GM23338 (cell line): ENCODE results near the gene PPA1. TPM values are rescaled to one million over a fixed set of nuclear protein-coding genes. Genes with fewer than 3 reads are reported as not detected.
A peak's percentile ranks its signal among the peaks of the same experiment; 100 is the strongest.

Experiments
- ATAC-seq: fragments of 200-7000 bp; cut with Tn5 transposase; 3 replicates; pipeline ENCODE4 v1.9.1; 2020
- DNase-seq: peaks from one replicate; pipeline ENCODE4 v3.0.0-alpha.2; 2015; ENCODE audit warnings: low spot score
- H2AFZ ChIP-seq: fragments of 200-600 bp; sonication (generic); 2 replicates; pipeline ENCODE4 v1.8.0; 2016; ENCODE audit warnings: antibody characterized with exemption, mild to moderate bottlenecking, moderate library complexity
- H3F3A ChIP-seq: fragments of 200-600 bp; sonication (generic); replicated peaks from 2 replicates; pipeline ENCODE4 v1.8.0; 2017; ENCODE audit warnings: antibody characterized with exemption, mixed run types, low read depth
- H3K27ac ChIP-seq: fragments of 200-600 bp; sonication (generic); 2 replicates; pipeline ENCODE4 v1.6.1; 2016; ENCODE audit warnings: low read depth
- H3K27me3 ChIP-seq: fragments of 200-600 bp; sonication (generic); 2 replicates; pipeline ENCODE4 v1.8.0; 2016; ENCODE audit warnings: mild to moderate bottlenecking, mixed run types, moderate library complexity; ENCODE audit not compliant: insufficient read depth
- H3K36me3 ChIP-seq: fragments of 200-600 bp; sonication (generic); 2 replicates; pipeline ENCODE4 v1.8.0; 2016; ENCODE audit warnings: mild to moderate bottlenecking; ENCODE audit not compliant: insufficient read depth
- H3K4me1 ChIP-seq: fragments of 200-600 bp; sonication (generic); 2 replicates; pipeline ENCODE4 v1.8.0; 2016; ENCODE audit warnings: mild to moderate bottlenecking, moderate library complexity; ENCODE audit not compliant: insufficient read depth
- H3K4me2 ChIP-seq: fragments of 200-600 bp; sonication (generic); 2 replicates; pipeline ENCODE4 v1.7.1; 2017; ENCODE audit warnings: mixed run types
- H3K4me3 ChIP-seq: fragments of 200-600 bp; sonication (generic); 2 replicates; pipeline ENCODE4 v1.6.1; 2016; ENCODE audit warnings: mixed run types
- H3K79me2 ChIP-seq: fragments of 200-600 bp; sonication (generic); replicated peaks from 2 replicates; pipeline ENCODE4 v1.8.0; 2017; ENCODE audit warnings: mild to moderate bottlenecking; ENCODE audit not compliant: insufficient read depth
- H3K9me2 ChIP-seq: fragments of 200-600 bp; sonication (generic); 2 replicates; pipeline ENCODE4 v1.8.0; 2017; ENCODE audit not compliant: insufficient read depth
- H4K20me1 ChIP-seq: fragments of 200-600 bp; sonication (generic); replicated peaks from 2 replicates; pipeline ENCODE4 v1.8.0; 2017; ENCODE audit warnings: mild to moderate bottlenecking; ENCODE audit not compliant: insufficient read depth
- H3K27ac Mint-ChIP-seq: 2 replicates; pipeline ENCODE4 v1.8.0; 2020; ENCODE audit warnings: inconsistent platforms, mild to moderate bottlenecking, moderate library complexity, mixed read lengths
- H3K27me3 Mint-ChIP-seq: 3 replicates; pipeline ENCODE4 v1.8.0; 2022; ENCODE audit warnings: low read depth, mild to moderate bottlenecking, moderate library complexity, mixed read lengths, inconsistent platforms; ENCODE audit not compliant: insufficient read depth, poor library complexity
- H3K36me3 Mint-ChIP-seq: 3 replicates; pipeline ENCODE4 v1.8.0; 2021; ENCODE audit warnings: low read depth, mild to moderate bottlenecking, inconsistent platforms, moderate library complexity, mixed read lengths
- H3K4me1 Mint-ChIP-seq: 3 replicates; pipeline ENCODE4 v1.8.0; 2020; ENCODE audit warnings: mild to moderate bottlenecking, inconsistent platforms, mixed read lengths
- H3K4me3 Mint-ChIP-seq: 3 replicates; pipeline ENCODE4 v1.8.0; 2021; ENCODE audit warnings: moderate library complexity, mild to moderate bottlenecking, inconsistent platforms, mixed read lengths
- H3K9me3 Mint-ChIP-seq: 3 replicates; pipeline ENCODE4 v1.8.0; 2020; ENCODE audit warnings: moderate library complexity, mild to moderate bottlenecking, inconsistent platforms, mixed read lengths
- CREB1 ChIP-seq: fragments of 250-450 bp; sonication (Bioruptor Pico); IDR thresholded peaks from 2 replicates; pipeline ENCODE4 v1.5.0; 2020; ENCODE audit warnings: low read depth, mild to moderate bottlenecking, moderate library complexity
- ETS1 ChIP-seq: IDR thresholded peaks from 2 replicates; pipeline ENCODE4 v1.6.1; 2016; ENCODE audit warnings: antibody characterized with exemption
- EZH2 ChIP-seq: fragments of 200-600 bp; sonication (generic); IDR thresholded peaks from one replicate; pipeline ENCODE4 v1.8.0; 2017; ENCODE audit warnings: antibody characterized with exemption, mild to moderate bottlenecking, low read depth; ENCODE audit not compliant: unreplicated experiment
- REST ChIP-seq: IDR thresholded peaks from one replicate; pipeline ENCODE4 v1.6.1; 2018; ENCODE audit warnings: antibody characterized with exemption; ENCODE audit not compliant: unreplicated experiment
- STAT1 ChIP-seq: IDR thresholded peaks from one replicate; pipeline ENCODE4 v1.6.1; 2016; ENCODE audit warnings: antibody characterized with exemption; ENCODE audit not compliant: unreplicated experiment
- ZNF114 ChIP-seq: fragments of 250-450 bp; sonication (Bioruptor Pico); IDR thresholded peaks from 2 replicates; pipeline ENCODE4 v1.5.0; 2020; ENCODE audit warnings: mild to moderate bottlenecking, moderate library complexity
- ZNF331 ChIP-seq: fragments of 250-450 bp; sonication (Bioruptor Pico); IDR thresholded peaks from 2 replicates; pipeline ENCODE4 v1.5.0; 2020; ENCODE audit warnings: low read depth, mild to moderate bottlenecking, moderate library complexity
- polyA plus RNA-seq: library from polyadenylated mRNA; unstranded; fragments of >200 nt; fragmentation: Nextera tagmentation; extraction: Ambion mirVana; gene quantifications from 2 replicates; pipeline ENCODE4 v1.2.1, GENCODE V29; 2016
- total RNA-seq: library from RNA; depleted of rRNA; stranded (reverse); fragments of >200 nt; shearing (Covaris generic); gene quantifications from 2 replicates; pipeline ENCODE4 v1.2.3, GENCODE V29; 2014
- TF ChIP-seq, protein P1 (sequence below), 2 experiments: fragments of 200-600 bp in 1 of 2; sonication (generic) in 1 of 2; conservative IDR thresholded peaks; 2 replicates each; pipeline versions ENCODE4 v1.5.1 to v1.6.1; 2016 to 2017; ENCODE audit warnings: antibody characterized with exemption in 2 of 2, low read depth in 2 of 2, mild to moderate bottlenecking in 2 of 2, moderate library complexity in 1 of 2

Gene PPA1
- total and polyA plus RNA-seq, 2 experiments from 2014 or later, result 135 to 228 TPM

- Mint-ChIP-seq H3K4me1 (no peaks in the 10 kb centered on the region; the same call in 2 of the 3 replicates), H3K36me3 (no peaks in the 10 kb centered on the region), H3K27ac (no peak overlapping the region), H3K9me3 (no peaks in the 10 kb centered on the region), H3K27me3 (peaks cover 5% of the 10 kb centered on the region), H3K4me3 (no peak overlapping the region)
- Histone ChIP-seq H3F3A (no peaks in the 10 kb centered on the region), H4K20me1 (no peaks in the 10 kb centered on the region), H3K27ac (no peak overlapping the region), H3K4me2 (no peak overlapping the region), H3K79me2 (no peaks in the 10 kb centered on the region), H3K9me2 (no peaks in the 10 kb centered on the region), H3K36me3 (no peaks in the 10 kb centered on the region), H3K4me1 (no peaks in the 10 kb centered on the region), H3K4me3 (no peak overlapping the region), H2AFZ (no peak overlapping the region; the same call in 1 of the 2 replicates), H3K27me3 (no peaks in the 10 kb centered on the region)
- peak; percentile 58 for DNase-seq
- peak; percentile 57 for ATAC-seq
- TF ChIP-seq ETS1 (no peak), ZNF331 (CRISPR knock-in tag) (no peak), STAT1 (no peak), ZNF114 (no peak), CREB1 (no peak)
- TF ChIP-seq, protein P1, sequence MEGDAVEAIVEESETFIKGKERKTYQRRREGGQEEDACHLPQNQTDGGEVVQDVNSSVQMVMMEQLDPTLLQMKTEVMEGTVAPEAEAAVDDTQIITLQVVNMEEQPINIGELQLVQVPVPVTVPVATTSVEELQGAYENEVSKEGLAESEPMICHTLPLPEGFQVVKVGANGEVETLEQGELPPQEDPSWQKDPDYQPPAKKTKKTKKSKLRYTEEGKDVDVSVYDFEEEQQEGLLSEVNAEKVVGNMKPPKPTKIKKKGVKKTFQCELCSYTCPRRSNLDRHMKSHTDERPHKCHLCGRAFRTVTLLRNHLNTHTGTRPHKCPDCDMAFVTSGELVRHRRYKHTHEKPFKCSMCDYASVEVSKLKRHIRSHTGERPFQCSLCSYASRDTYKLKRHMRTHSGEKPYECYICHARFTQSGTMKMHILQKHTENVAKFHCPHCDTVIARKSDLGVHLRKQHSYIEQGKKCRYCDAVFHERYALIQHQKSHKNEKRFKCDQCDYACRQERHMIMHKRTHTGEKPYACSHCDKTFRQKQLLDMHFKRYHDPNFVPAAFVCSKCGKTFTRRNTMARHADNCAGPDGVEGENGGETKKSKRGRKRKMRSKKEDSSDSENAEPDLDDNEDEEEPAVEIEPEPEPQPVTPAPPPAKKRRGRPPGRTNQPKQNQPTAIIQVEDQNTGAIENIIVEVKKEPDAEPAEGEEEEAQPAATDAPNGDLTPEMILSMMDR (conservative IDR thresholded peaks at IDR 0.05; ENCODE audit: low read depth in 2 of 2), result peak; percentile 31 to 58; a peak in 3 of 4 replicates
Measured at GRCh38 chr10:70260259-70260658, 27.0 kb upstream of the PPA1 start.

DNA sequence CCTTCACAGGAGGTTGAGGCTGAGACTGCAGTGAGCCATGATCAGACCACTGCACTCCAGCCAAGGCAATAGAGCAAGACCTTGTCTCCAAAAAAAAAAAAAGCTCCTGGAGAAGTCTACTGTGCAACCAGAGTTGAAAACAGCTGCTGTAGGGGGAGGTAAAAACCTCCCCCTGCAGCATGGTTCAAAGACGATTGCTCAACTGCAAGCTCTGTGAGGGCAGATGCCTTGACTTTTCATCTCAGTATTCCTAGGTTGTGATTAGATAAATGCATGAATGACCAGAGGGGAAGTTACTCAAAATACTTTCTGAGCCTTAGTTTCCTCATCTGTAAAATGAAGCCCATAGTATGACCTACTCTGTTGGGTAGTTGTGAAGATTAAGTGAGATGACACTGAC lies 25.0 kb upstream of the PPA1 start:
- Histone ChIP-seq H4K20me1 (no peaks in the 10 kb centered on the region), H3F3A (no peaks in the 10 kb centered on the region), H3K27me3 (0 out of 2 replicates have a peak, but pooled peaks cover 4% of the 10 kb centered on the region), H3K4me2 (no peak overlapping the region), H3K9me2 (no peaks in the 10 kb centered on the region), H3K36me3 (no peaks in the 10 kb centered on the region), H2AFZ (no peak overlapping the region), H3K27ac (no peak overlapping the region), H3K79me2 (no peaks in the 10 kb centered on the region), H3K4me1 (no peaks in the 10 kb centered on the region), H3K4me3 (no peak overlapping the region)
- DNase-seq, result no peak
- no peak for ATAC-seq
- Mint-ChIP-seq H3K27ac (no peak overlapping the region), H3K4me1 (peaks cover 12% of the 10 kb centered on the region), H3K36me3 (no peaks in the 10 kb centered on the region), H3K4me3 (no peak overlapping the region), H3K27me3 (peaks cover 8% of the 10 kb centered on the region), H3K9me3 (no peaks in the 10 kb centered on the region)
- TF ChIP-seq CREB1 (no peak), ETS1 (no peak), ZNF114 (no peak), EZH2 (no peak), REST (no peak)
